Vagina (tissue), 2 donors: ENCODE measurements around the gene FBN3. TPM values are rescaled to one million over a fixed set of nuclear protein-coding genes. Genes with fewer than 3 reads are reported as not detected.

ENCODE experiments used
- DNase-seq, 2 donors: peaks; one replicate each; pipeline ENCODE4 v3.0.0-alpha.2; 2017; ENCODE audit errors: extremely low spot score in 2 of 2
- H3K27ac ChIP-seq: fragments of 200-600 bp; sonication (generic); one replicate; pipeline ENCODE4 v1.5.1; 2019
- H3K27me3 ChIP-seq: fragments of 200-600 bp; sonication (generic); one replicate; pipeline ENCODE4 v1.5.1; 2019
- H3K36me3 ChIP-seq, 2 donors: fragments of 200-600 bp; sonication (generic); one replicate each; pipeline ENCODE4 v1.5.1; 2017 to 2019
- H3K4me1 ChIP-seq: fragments of 200-600 bp; sonication (generic); one replicate; pipeline ENCODE4 v1.5.1; 2019
- H3K4me3 ChIP-seq, 2 donors: fragments of 200-600 bp; sonication (generic); 1 replicate in 1 of 2; 2 replicates in 1 of 2; pipeline ENCODE4 v1.5.1; 2016 to 2019
- H3K9me3 ChIP-seq: fragments of 200-600 bp; sonication (generic); one replicate; pipeline ENCODE4 v1.5.1; 2019
- POLR2A ChIP-seq, 2 donors: fragments of 450-650 bp; IDR thresholded peaks; one replicate each; pipeline ENCODE4 v1.6.1; 2017; ENCODE audit warnings: antibody characterized with exemption in 2 of 2, mild to moderate bottlenecking in 2 of 2, moderate library complexity in 2 of 2
- POLR2AphosphoS5 ChIP-seq, 2 donors: sonication (generic); formaldehyde crosslinking; IDR thresholded peaks; one replicate each; pipeline ENCODE4 v1.9.0; 2017; ENCODE audit warnings: antibody characterized with exemption in 2 of 2, mild to moderate bottlenecking in 2 of 2, low read depth in 1 of 2; ENCODE audit not compliant: insufficient read depth in 1 of 2
- intact Hi-C: fragments of 100-400 bp; cut with DNase I; formaldehyde crosslinking; loops from one replicate; pipeline ENCODE4 v1.15.1; 2023
- total RNA-seq: library from RNA; depleted of rRNA; stranded (reverse); fragments of >200 nt; gene quantifications from one replicate; pipeline ENCODE4 v1.2.3, GENCODE V29; 2016
- TF ChIP-seq, protein P1 (sequence below), 3 experiments: fragments of 450-650 bp in 2 of 3; fragments of 200-600 bp in 1 of 3; sonication (generic) in 1 of 3; IDR thresholded peaks; one replicate each; pipeline ENCODE4 v1.5.1; 2017 to 2019; ENCODE audit warnings: antibody characterized with exemption in 3 of 3, mild to moderate bottlenecking in 2 of 3, moderate library complexity in 2 of 3

The FBN3 gene
- total RNA-seq, 1 donor from 2014 or later, result not detected

GRCh38 chr19:8074501-8074900 lies 74.9 kb downstream of the FBN3 start:
- DNase-seq, result no peak
- TF ChIP-seq POLR2A (IDR thresholded peaks at IDR 0.05), result no peak
- TF ChIP-seq, protein P1, sequence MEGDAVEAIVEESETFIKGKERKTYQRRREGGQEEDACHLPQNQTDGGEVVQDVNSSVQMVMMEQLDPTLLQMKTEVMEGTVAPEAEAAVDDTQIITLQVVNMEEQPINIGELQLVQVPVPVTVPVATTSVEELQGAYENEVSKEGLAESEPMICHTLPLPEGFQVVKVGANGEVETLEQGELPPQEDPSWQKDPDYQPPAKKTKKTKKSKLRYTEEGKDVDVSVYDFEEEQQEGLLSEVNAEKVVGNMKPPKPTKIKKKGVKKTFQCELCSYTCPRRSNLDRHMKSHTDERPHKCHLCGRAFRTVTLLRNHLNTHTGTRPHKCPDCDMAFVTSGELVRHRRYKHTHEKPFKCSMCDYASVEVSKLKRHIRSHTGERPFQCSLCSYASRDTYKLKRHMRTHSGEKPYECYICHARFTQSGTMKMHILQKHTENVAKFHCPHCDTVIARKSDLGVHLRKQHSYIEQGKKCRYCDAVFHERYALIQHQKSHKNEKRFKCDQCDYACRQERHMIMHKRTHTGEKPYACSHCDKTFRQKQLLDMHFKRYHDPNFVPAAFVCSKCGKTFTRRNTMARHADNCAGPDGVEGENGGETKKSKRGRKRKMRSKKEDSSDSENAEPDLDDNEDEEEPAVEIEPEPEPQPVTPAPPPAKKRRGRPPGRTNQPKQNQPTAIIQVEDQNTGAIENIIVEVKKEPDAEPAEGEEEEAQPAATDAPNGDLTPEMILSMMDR (IDR thresholded peaks at IDR 0.05), result no peak
- no peak for TF ChIP-seq POLR2AphosphoS5 (IDR thresholded peaks at IDR 0.05; ENCODE audit: insufficient read depth in 1 of 2, low read depth in 1 of 2)
- no peak overlapping the region for H3K27ac ChIP-seq
- no peaks in the 10 kb centered on the region for H3K36me3 ChIP-seq
- intact Hi-C loops, result no loop called here
- H3K27me3 ChIP-seq, result no peaks in the 10 kb centered on the region
- H3K4me1 ChIP-seq, result no peaks in the 10 kb centered on the region
- H3K4me3 ChIP-seq, result no peak overlapping the region
- peaks cover 4% of the 10 kb centered on the region for H3K9me3 ChIP-seq

DNA sequence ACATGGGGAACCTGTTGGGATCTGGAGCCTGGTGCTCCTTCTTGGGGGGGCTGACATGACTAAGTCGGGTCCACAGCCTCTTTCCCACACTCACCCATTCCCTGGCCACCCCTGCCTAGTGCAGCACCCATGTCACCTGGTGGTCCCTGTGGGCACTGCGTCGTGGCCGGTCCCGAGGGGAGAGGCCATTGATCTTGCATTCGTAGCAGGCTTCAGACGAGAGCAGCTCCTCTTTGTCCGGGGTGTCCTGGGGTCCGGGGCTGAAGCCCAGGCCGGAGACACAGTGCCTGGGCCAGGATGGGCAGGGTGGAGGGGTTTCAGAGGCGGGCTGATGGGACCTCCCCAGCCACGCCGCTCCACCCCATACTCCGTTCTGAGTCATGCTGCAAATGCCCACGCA lies 77.5 kb downstream of the FBN3 start:
- no peaks in the 10 kb centered on the region for H3K4me1 ChIP-seq
- no peak overlapping the region for H3K4me3 ChIP-seq
- TF ChIP-seq, protein P1 (IDR thresholded peaks at IDR 0.05), result no peak
- no peak for TF ChIP-seq POLR2A (IDR thresholded peaks at IDR 0.05)
- DNase-seq, result no peak
- no peaks in the 10 kb centered on the region for H3K36me3 ChIP-seq
- no peak overlapping the region for H3K27ac ChIP-seq
- no peaks in the 10 kb centered on the region for H3K27me3 ChIP-seq
- peaks cover 8% of the 10 kb centered on the region for H3K9me3 ChIP-seq
- intact Hi-C loops, result no loop called here

GRCh38 chr19:8069096-8069973 lies 80.1 kb downstream of the FBN3 start:
- Histone ChIP-seq H3K9me3 (peaks cover 8% of the 10 kb centered on the region), H3K4me3 (no peak overlapping the region), H3K27ac (no peak overlapping the region), H3K36me3 (no peaks in the 10 kb centered on the region), H3K4me1 (no peaks in the 10 kb centered on the region), H3K27me3 (no peaks in the 10 kb centered on the region)
- no peak for DNase-seq
- TF ChIP-seq, protein P1 (IDR thresholded peaks at IDR 0.05), result no peak
- TF ChIP-seq POLR2AphosphoS5 (IDR thresholded peaks at IDR 0.05; ENCODE audit: insufficient read depth in 1 of 2, low read depth in 1 of 2), result no peak
- TF ChIP-seq POLR2A (IDR thresholded peaks at IDR 0.05), result no peak
- intact Hi-C loops, result no loop called here

- TF ChIP-seq POLR2A (IDR thresholded peaks at IDR 0.05), result no peak
- TF ChIP-seq, protein P1 (IDR thresholded peaks at IDR 0.05), result no peak
- TF ChIP-seq POLR2AphosphoS5 (IDR thresholded peaks at IDR 0.05; ENCODE audit: insufficient read depth in 1 of 2, low read depth in 1 of 2), result no peak
- peaks cover 8% of the 10 kb centered on the region for H3K9me3 ChIP-seq
- intact Hi-C loops, result no loop called here
- no peaks in the 10 kb centered on the region for H3K4me1 ChIP-seq
- DNase-seq, result no peak
- H3K36me3 ChIP-seq, result no peaks in the 10 kb centered on the region
- no peak overlapping the region for H3K4me3 ChIP-seq
- no peaks in the 10 kb centered on the region for H3K27me3 ChIP-seq
- H3K27ac ChIP-seq, result no peak overlapping the region
Measured at GRCh38 chr19:8065875-8066261, 83.5 kb downstream of the FBN3 start.
